Hematopoietic multipotent progenitor cell treated with erythropoietin and hydrocortisone succinate and interleukin-3 and kit ligand, for 17 days (in vitro differentiated cells): ENCODE data around the gene LY6G5C.
"Not testable (repeated sequence)": the region's sequence is repeated elsewhere in the genome, so short reads cannot be mapped to it uniquely, and the experiment has no call there.

Source experiments
- DNase-seq: peaks from one replicate; pipeline ENCODE4 v3.0.0-alpha.2; 2015; ENCODE audit warnings: low spot score

Gene LY6G5C

GRCh38 chr6:31715022-31715958 is 34.4 kb upstream of the LY6G5C start, which contains the start of gene LY6G6D:
Gene LY6G6D (plus strand): TSS chr6:31715348. CDS start chr6:31715356, 8 bp downstream.
- no peak for DNase-seq

- no peak for DNase-seq
These were observed 33.3 kb upstream of the LY6G5C start for GRCh38 chr6:31713991-31714684.

- no peak for DNase-seq
These were observed 32.6 kb upstream of the LY6G5C start for GRCh38 chr6:31713465-31713864.

GRCh38 chr6:31712296-31712695 is 31.4 kb upstream of the LY6G5C start:
- no peak for DNase-seq

- peak; percentile 59 for DNase-seq
These were observed 30.4 kb upstream of the LY6G5C start for GRCh38 chr6:31711233-31711632.

- DNase-seq = no peak
These were observed 29.8 kb upstream of the LY6G5C start for GRCh38 chr6:31710523-31711219.

GRCh38 chr6:31709157-31709556 is 28.3 kb upstream of the LY6G5C start:
- DNase-seq = not testable (repeated sequence)

GRCh38 chr6:31708224-31708623 is 27.4 kb upstream of the LY6G5C start:
- DNase-seq = no peak

GRCh38 chr6:31707701-31708100 is 26.8 kb upstream of the LY6G5C start:
- no peak for DNase-seq

GRCh38 chr6:31706599-31706998 is 25.7 kb upstream of the LY6G5C start, which contains the start of gene LY6G6F:
Gene LY6G6F (plus strand): TSS chr6:31706866. CDS start chr6:31706907, 41 bp downstream.
- DNase-seq = no peak

GRCh38 chr6:31705931-31706330 is 25.1 kb upstream of the LY6G5C start:
- DNase-seq = no peak

GRCh38 chr6:31702819-31703716 is 22.2 kb upstream of the LY6G5C start, which contains the start of gene ABHD16A:
Gene ABHD16A (minus strand): TSS chr6:31703324. CDS start chr6:31703281, 43 bp downstream.
- peak; percentile 96 for DNase-seq

- DNase-seq = no peak
These were observed 21.5 kb upstream of the LY6G5C start for GRCh38 chr6:31702405-31702818.

- peak; percentile 73 for DNase-seq
These were observed 21.0 kb upstream of the LY6G5C start for GRCh38 chr6:31701666-31702404.

GRCh38 chr6:31700740-31701401 is 20.0 kb upstream of the LY6G5C start:
- no peak for DNase-seq

- no peak for DNase-seq
These were observed 16.7 kb upstream of the LY6G5C start for GRCh38 chr6:31697555-31697954.

- DNase-seq = no peak
These were observed 12.7 kb upstream of the LY6G5C start for GRCh38 chr6:31693535-31693934.

- DNase-seq = no peak
These were observed 12.0 kb upstream of the LY6G5C start for GRCh38 chr6:31692886-31693285.

- DNase-seq = no peak
These were observed 11.5 kb upstream of the LY6G5C start for GRCh38 chr6:31692353-31692752.

GRCh38 chr6:31691564-31692108 is 10.8 kb upstream of the LY6G5C start:
- no peak for DNase-seq
